K562 (cell line): Measurements from ENCODE around the gene CUEDC2. TPM values are rescaled to one million over a fixed set of nuclear protein-coding genes. Genes with fewer than 3 reads are reported as not detected.

Source experiments
- ASH1L ChIP-seq: fragments of 450-650 bp; IDR thresholded peaks from 2 replicates; pipeline ENCODE4 v1.6.1; 2018; ENCODE audit warnings: borderline replicate concordance, mild to moderate bottlenecking, low read depth; ENCODE audit not compliant: partially characterized antibody
- BCOR ChIP-seq: fragments of 450-650 bp; IDR thresholded peaks from 2 replicates; pipeline ENCODE4 v1.6.1; 2016
- CHAMP1 ChIP-seq: fragments of 450-650 bp; IDR thresholded peaks from 2 replicates; pipeline ENCODE4 v1.6.1; 2016; ENCODE audit warnings: mild to moderate bottlenecking
- CHD2 ChIP-seq: IDR thresholded peaks from 2 replicates; pipeline ENCODE4 v1.6.1; 2011; ENCODE audit warnings: low read depth, low read length
- COPS2 ChIP-seq: fragments of 450-650 bp; conservative IDR thresholded peaks from 2 replicates; pipeline ENCODE4 v1.6.1; 2016; ENCODE audit warnings: mild to moderate bottlenecking, moderate library complexity
- FOXJ3 ChIP-seq: sonication (generic); formaldehyde crosslinking; IDR thresholded peaks from 2 replicates; pipeline ENCODE4 v1.4.0; 2020; ENCODE audit warnings: mild to moderate bottlenecking, missing genetic modification reagents
- FOXM1 ChIP-seq, 2 experiments: fragments of 450-650 bp in 1 of 2; sonication (generic) in 1 of 2; formaldehyde crosslinking in 1 of 2; IDR thresholded peaks; 2 replicates each; pipeline versions ENCODE4 v1.6.1 to v1.9.0; 2017 to 2022; ENCODE audit warnings: low read depth in 2 of 2, mild to moderate bottlenecking in 2 of 2, missing genetic modification reagents in 1 of 2, moderate library complexity in 1 of 2
- HDAC6 ChIP-seq: IDR thresholded peaks from 2 replicates; pipeline ENCODE4 v1.6.1; 2012; ENCODE audit warnings: low read depth, mild to moderate bottlenecking, control low read depth, inconsistent platforms, low read length, moderate library complexity
- HIVEP1 ChIP-seq: fragments of 250-450 bp; sonication (Bioruptor Pico); IDR thresholded peaks from 2 replicates; pipeline ENCODE4 v1.4.0; 2020; ENCODE audit warnings: mild to moderate bottlenecking
- KLF6 ChIP-seq: fragments of 250-450 bp; sonication (Bioruptor Pico); IDR thresholded peaks from 2 replicates; pipeline ENCODE4 v1.4.0; 2020; ENCODE audit warnings: mild to moderate bottlenecking, moderate library complexity, borderline replicate concordance
- MYC ChIP-seq, 2 experiments: fragments of 250-450 bp in 1 of 2; sonication (Bioruptor Pico) in 1 of 2; IDR thresholded peaks; 2 replicates each; pipeline versions ENCODE4 v1.5.1 to v1.6.1; 2012 to 2021; ENCODE audit warnings: low read depth in 2 of 2, borderline replicate concordance in 1 of 2, improper control_type of control experiment in 1 of 2, low read length in 1 of 2, mild to moderate bottlenecking in 1 of 2, moderate library complexity in 1 of 2
- POLR2H ChIP-seq: IDR thresholded peaks from 2 replicates; pipeline ENCODE4 v1.6.1; 2016; ENCODE audit warnings: missing genetic modification characterization, low read depth, mild to moderate bottlenecking, control low read depth, missing compliant biosample characterization, moderate library complexity
- RBM15 ChIP-seq: fragments of 200-400 bp; formaldehyde crosslinking; IDR thresholded peaks from 2 replicates; pipeline ENCODE4 v1.6.1; 2018; ENCODE audit warnings: mild to moderate bottlenecking, low read length, moderate library complexity; ENCODE audit not compliant: insufficient read depth
- RFX1 ChIP-seq: fragments of 450-650 bp; IDR thresholded peaks from 2 replicates; pipeline ENCODE4 v1.6.1; 2016; ENCODE audit warnings: mild to moderate bottlenecking, moderate library complexity
- RFX7 ChIP-seq: fragments of 250-450 bp; sonication (Bioruptor Pico); IDR thresholded peaks from 2 replicates; pipeline ENCODE4 v1.5.1; 2021; ENCODE audit warnings: mild to moderate bottlenecking
- SIX5 ChIP-seq, 2 experiments: IDR thresholded peaks; 2 replicates each; pipeline ENCODE4 v1.6.1; 2011; ENCODE audit warnings: low read length in 2 of 2, borderline replicate concordance in 1 of 2, low read depth in 1 of 2, mild to moderate bottlenecking in 1 of 2, moderate library complexity in 1 of 2; ENCODE audit not compliant: insufficient read depth in 1 of 2
- SMAD3 ChIP-seq: fragments of 450-650 bp; formaldehyde crosslinking; conservative IDR thresholded peaks from 2 replicates; pipeline ENCODE4 v1.4.0; 2020; ENCODE audit warnings: mild to moderate bottlenecking
- SREBF1 ChIP-seq: fragments of 150-350 bp; IDR thresholded peaks from 2 replicates; pipeline ENCODE4 v1.6.1; 2014; ENCODE audit warnings: antibody characterized with exemption, low read depth, low read length, borderline replicate concordance
- TARDBP ChIP-seq: fragments of 450-650 bp; IDR thresholded peaks from 2 replicates; pipeline ENCODE4 v1.6.1; 2016
- ZBTB9 ChIP-seq: fragments of 450-650 bp; formaldehyde crosslinking; IDR thresholded peaks from 2 replicates; pipeline ENCODE4 v1.4.0; 2020; ENCODE audit warnings: mild to moderate bottlenecking, moderate library complexity
- ZKSCAN3 ChIP-seq: fragments of 250-450 bp; sonication (Bioruptor Pico); IDR thresholded peaks from 2 replicates; pipeline ENCODE4 v1.4.0; 2020
- ZNF121 ChIP-seq: sonication (generic); formaldehyde crosslinking; conservative IDR thresholded peaks from 2 replicates; pipeline ENCODE4 v1.8.0; 2022; ENCODE audit warnings: missing genetic modification reagents
- ZNF197 ChIP-seq: fragments of 200-800 bp; sonication (Bioruptor generic); IDR thresholded peaks from 2 replicates; pipeline ENCODE4 v1.6.1; 2016; ENCODE audit warnings: low read depth, missing genetic modification characterization, missing compliant biosample characterization
- ZNF239 ChIP-seq: fragments of 250-450 bp; sonication (Bioruptor Pico); IDR thresholded peaks from 2 replicates; pipeline ENCODE4 v1.4.0; 2020; ENCODE audit warnings: mild to moderate bottlenecking
- ZNF274 ChIP-seq: IDR thresholded peaks from 2 replicates; pipeline ENCODE4 v1.6.1; 2011; ENCODE audit warnings: low read depth, mild to moderate bottlenecking, low read length, moderate library complexity, borderline replicate concordance
- ZNF316 ChIP-seq: fragments of 450-650 bp; IDR thresholded peaks from 2 replicates; pipeline ENCODE4 v1.6.1; 2016
- polyA plus RNA-seq, 8 experiments: library from polyadenylated mRNA; depleted of rRNA in 4 of 8; stranded (reverse) in 5 of 8; unstranded in 3 of 8; fragments of >200 nt; fragmentation: Nextera tagmentation in 2 of 8; fragmentation: Illumina TruSeq in 1 of 8; extraction: Ambion mirVana in 2 of 8; extraction: Trizol in 1 of 8; gene quantifications; 2 replicates each; pipeline versions ENCODE4 v1.2.1 to v1.2.3, GENCODE V29; 2011 to 2014; ENCODE audit warnings: inconsistent platforms in 1 of 8, missing spikeins in 1 of 8
- total RNA-seq, 7 experiments: library from RNA; depleted of rRNA in 6 of 7; stranded (reverse); fragments of >200 nt in 6 of 7; fragmentation: Illumina TruSeq in 2 of 7; extraction: Trizol in 2 of 7; gene quantifications; 2 replicates each; pipeline versions ENCODE4 v1.2.1 to v1.2.3, GENCODE V29; 2011 to 2021; ENCODE audit warnings: low replicate concordance in 1 of 7

CUEDC2 gene
- total and polyA plus RNA-seq, 9 of the 15 experiments (the other 6 are each of a cell fraction or from before 2014, with no cell fraction given): 8.5 to 48.9 (median 27.4) TPM

- no peak for TF ChIP-seq RFX7
- no peak for TF ChIP-seq ASH1L
- peak; percentile 60; the same call in 1 of the 2 replicates for TF ChIP-seq POLR2H
- no peak for TF ChIP-seq ZNF274
- peak; percentile 54; the same call in 1 of the 2 replicates for TF ChIP-seq TARDBP
- TF ChIP-seq ZNF121: no peak
- TF ChIP-seq SMAD3: no peak
- 0 out of 2 replicates have a peak, but pooled peaks have one; percentile 55 for TF ChIP-seq ZNF197 (CRISPR knock-in tag)
- TF ChIP-seq BCOR: no peak; the same call in 1 of the 2 replicates
- no peak for TF ChIP-seq CHAMP1
- peak; percentile 75 for TF ChIP-seq CHD2
- TF ChIP-seq RBM15: no peak
- TF ChIP-seq RFX1: no peak
- no peak for TF ChIP-seq ZKSCAN3
- TF ChIP-seq ZNF239 (CRISPR knock-in tag): 0 out of 2 replicates have a peak, but pooled peaks have one; percentile 10
- TF ChIP-seq HDAC6: no peak
- no peak for TF ChIP-seq ZBTB9 (CRISPR knock-in tag)
- TF ChIP-seq KLF6 (CRISPR knock-in tag): no peak
- no peak for TF ChIP-seq SREBF1
- TF ChIP-seq SIX5 (IDR thresholded peaks at IDR 0.05; ENCODE audit: borderline replicate concordance in 1 of 2, insufficient read depth in 1 of 2, low read depth in 1 of 2, low read length in 2 of 2): peak; percentile 55 to 60; a peak in 3 of 4 replicates
- TF ChIP-seq MYC (IDR thresholded peaks at IDR 0.05; ENCODE audit: low read depth, low read length): peak; percentile 52; the same call in 1 of the 2 replicates
- TF ChIP-seq MYC (CRISPR knock-in tag; IDR thresholded peaks at IDR 0.05; ENCODE audit: borderline replicate concordance, low read depth): 0 out of 2 replicates have a peak, but pooled peaks have one; percentile 62
- no peak for TF ChIP-seq FOXJ3 (CRISPR knock-in tag)
- no peak for TF ChIP-seq ZNF316
- no peak for TF ChIP-seq HIVEP1
- TF ChIP-seq COPS2: no peak
- TF ChIP-seq FOXM1 (IDR thresholded peaks at IDR 0.05; ENCODE audit: low read depth): 0 out of 2 replicates have a peak, but pooled peaks have one; percentile 22
- no peak for TF ChIP-seq FOXM1 (CRISPR knock-in tag; IDR thresholded peaks at IDR 0.05; ENCODE audit: low read depth)
These were observed at the start of gene CUEDC2 (continued) for GRCh38 chr10:102432162-102432950.
